GM19324 (cell line): ENCODE measurements around the gene DTNB.

Source experiments
- ATAC-seq: cut with Tn5 transposase; IDR thresholded peaks from one replicate; pipeline ENCODE4 v1.9.1; 2021; ENCODE audit warnings: mild to moderate bottlenecking, moderate library complexity; ENCODE audit not compliant: unreplicated experiment, low FRiP score

The DTNB gene

GRCh38 chr2:25592766-25593292 is 80.5 kb downstream of the DTNB start:
- no peak for ATAC-seq

- no peak for ATAC-seq
Observed at GRCh38 chr2:25590921-25591505, 82.4 kb downstream of the DTNB start.

- no peak for ATAC-seq
Observed at GRCh38 chr2:25589676-25590205, 83.6 kb downstream of the DTNB start.

- ATAC-seq = no peak
Observed at GRCh38 chr2:25588576-25588975, 84.8 kb downstream of the DTNB start.

- ATAC-seq = no peak
Observed at GRCh38 chr2:25587361-25587760, 86.0 kb downstream of the DTNB start.

- peak; percentile 60 for ATAC-seq
Observed at GRCh38 chr2:25586726-25587144, 86.6 kb downstream of the DTNB start.

GRCh38 chr2:25585189-25585588 is 88.2 kb downstream of the DTNB start:
- no peak for ATAC-seq

GRCh38 chr2:25582077-25582830 is 91.1 kb downstream of the DTNB start:
- no peak for ATAC-seq

GRCh38 chr2:25576596-25576995 is 96.8 kb downstream of the DTNB start:
- ATAC-seq = no peak

GRCh38 chr2:25572638-25573037 is 100.7 kb downstream of the DTNB start:
- ATAC-seq = no peak

GRCh38 chr2:25570161-25570845 is 103.1 kb downstream of the DTNB start:
- ATAC-seq = no peak

- ATAC-seq = peak; percentile 47
Observed at GRCh38 chr2:25567406-25567805, 106.0 kb downstream of the DTNB start.

- peak; percentile 65 for ATAC-seq
Observed at GRCh38 chr2:25566694-25567093, 106.7 kb downstream of the DTNB start.

GRCh38 chr2:25566094-25566493 is 107.3 kb downstream of the DTNB start:
- no peak for ATAC-seq

- ATAC-seq = no peak
Observed at GRCh38 chr2:25561136-25561850, 112.1 kb downstream of the DTNB start.

GRCh38 chr2:25559148-25559547 is 114.2 kb downstream of the DTNB start:
- ATAC-seq = no peak

- no peak for ATAC-seq
Observed at GRCh38 chr2:25558262-25558661, 115.1 kb downstream of the DTNB start.

GRCh38 chr2:25557179-25558036 is 116.0 kb downstream of the DTNB start:
- no peak for ATAC-seq

- no peak for ATAC-seq
Observed at GRCh38 chr2:25552318-25552717, 121.1 kb downstream of the DTNB start.

- ATAC-seq = no peak
Observed at GRCh38 chr2:25551316-25551715, 122.1 kb downstream of the DTNB start.
